ENCODE data around the gene GSTA1.

DNA sequence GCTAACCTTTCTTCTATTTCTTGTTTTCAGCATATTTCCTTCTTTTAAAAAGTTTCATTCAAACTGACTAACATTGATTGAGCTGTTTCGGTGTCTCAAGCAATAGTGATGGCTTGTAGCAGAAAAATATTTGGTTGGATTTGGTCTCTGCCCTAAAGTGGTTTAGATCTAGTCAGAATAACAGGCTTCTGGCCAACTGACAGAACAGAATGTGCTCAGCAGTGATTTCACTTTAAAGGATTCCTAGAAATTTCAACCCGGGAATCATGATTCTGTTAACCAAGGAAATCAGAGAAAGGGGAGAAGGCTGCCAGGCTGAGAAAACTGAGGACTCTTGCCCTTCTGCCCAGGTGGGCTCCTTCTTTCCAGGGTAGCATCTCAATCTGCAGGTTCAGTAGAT is 16.6 kb upstream of the GSTA1 start:
- no peak for TF ChIP-seq POLR2A (IDR thresholded peaks at IDR 0.05)
- TF ChIP-seq, protein P1, sequence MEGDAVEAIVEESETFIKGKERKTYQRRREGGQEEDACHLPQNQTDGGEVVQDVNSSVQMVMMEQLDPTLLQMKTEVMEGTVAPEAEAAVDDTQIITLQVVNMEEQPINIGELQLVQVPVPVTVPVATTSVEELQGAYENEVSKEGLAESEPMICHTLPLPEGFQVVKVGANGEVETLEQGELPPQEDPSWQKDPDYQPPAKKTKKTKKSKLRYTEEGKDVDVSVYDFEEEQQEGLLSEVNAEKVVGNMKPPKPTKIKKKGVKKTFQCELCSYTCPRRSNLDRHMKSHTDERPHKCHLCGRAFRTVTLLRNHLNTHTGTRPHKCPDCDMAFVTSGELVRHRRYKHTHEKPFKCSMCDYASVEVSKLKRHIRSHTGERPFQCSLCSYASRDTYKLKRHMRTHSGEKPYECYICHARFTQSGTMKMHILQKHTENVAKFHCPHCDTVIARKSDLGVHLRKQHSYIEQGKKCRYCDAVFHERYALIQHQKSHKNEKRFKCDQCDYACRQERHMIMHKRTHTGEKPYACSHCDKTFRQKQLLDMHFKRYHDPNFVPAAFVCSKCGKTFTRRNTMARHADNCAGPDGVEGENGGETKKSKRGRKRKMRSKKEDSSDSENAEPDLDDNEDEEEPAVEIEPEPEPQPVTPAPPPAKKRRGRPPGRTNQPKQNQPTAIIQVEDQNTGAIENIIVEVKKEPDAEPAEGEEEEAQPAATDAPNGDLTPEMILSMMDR (IDR thresholded peaks at IDR 0.05) = no peak

All from right lobe of liver (tissue), 4 donors.